ENCODE measurements around the gene URGCP.

DNA sequence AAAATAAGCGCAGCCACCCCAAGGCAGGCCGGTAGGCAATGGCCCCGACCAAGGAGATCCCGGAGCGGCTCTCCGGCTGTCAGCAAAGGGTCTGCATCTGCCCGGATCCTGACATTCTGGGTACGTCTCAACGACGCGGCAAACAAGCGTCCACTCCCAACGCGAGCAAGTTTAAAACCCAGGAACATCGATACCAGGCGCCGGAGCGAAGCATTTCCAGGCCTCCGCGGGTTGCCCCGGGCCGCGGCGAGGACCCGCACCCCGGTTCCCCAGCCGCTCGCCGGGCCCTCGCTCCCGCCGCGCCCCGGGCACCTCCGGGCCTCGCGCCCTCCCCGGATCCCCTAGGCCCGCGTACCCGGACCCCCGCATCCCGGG is 453 bp downstream of the URGCP start:
- TF ChIP-seq POLR2A (IDR thresholded peaks at IDR 0.05; ENCODE audit: extremely low read depth, insufficient read length) (no peak), MYC (IDR thresholded peaks at IDR 0.05; ENCODE audit: low read depth, low read length) (no peak)
- TF ChIP-seq, protein P1, sequence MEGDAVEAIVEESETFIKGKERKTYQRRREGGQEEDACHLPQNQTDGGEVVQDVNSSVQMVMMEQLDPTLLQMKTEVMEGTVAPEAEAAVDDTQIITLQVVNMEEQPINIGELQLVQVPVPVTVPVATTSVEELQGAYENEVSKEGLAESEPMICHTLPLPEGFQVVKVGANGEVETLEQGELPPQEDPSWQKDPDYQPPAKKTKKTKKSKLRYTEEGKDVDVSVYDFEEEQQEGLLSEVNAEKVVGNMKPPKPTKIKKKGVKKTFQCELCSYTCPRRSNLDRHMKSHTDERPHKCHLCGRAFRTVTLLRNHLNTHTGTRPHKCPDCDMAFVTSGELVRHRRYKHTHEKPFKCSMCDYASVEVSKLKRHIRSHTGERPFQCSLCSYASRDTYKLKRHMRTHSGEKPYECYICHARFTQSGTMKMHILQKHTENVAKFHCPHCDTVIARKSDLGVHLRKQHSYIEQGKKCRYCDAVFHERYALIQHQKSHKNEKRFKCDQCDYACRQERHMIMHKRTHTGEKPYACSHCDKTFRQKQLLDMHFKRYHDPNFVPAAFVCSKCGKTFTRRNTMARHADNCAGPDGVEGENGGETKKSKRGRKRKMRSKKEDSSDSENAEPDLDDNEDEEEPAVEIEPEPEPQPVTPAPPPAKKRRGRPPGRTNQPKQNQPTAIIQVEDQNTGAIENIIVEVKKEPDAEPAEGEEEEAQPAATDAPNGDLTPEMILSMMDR (IDR thresholded peaks at IDR 0.05; ENCODE audit: low read depth, low read length) = no peak
- TF ChIP-seq, protein P2, sequence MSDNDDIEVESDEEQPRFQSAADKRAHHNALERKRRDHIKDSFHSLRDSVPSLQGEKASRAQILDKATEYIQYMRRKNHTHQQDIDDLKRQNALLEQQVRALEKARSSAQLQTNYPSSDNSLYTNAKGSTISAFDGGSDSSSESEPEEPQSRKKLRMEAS (IDR thresholded peaks at IDR 0.05; ENCODE audit: low read depth, low read length) = no peak

Data from NB4 (cell line).